ENCODE results near the gene MEPCE.
A peak's percentile ranks its signal among the peaks of the same experiment; 100 is the strongest.

Gene MEPCE

DNA sequence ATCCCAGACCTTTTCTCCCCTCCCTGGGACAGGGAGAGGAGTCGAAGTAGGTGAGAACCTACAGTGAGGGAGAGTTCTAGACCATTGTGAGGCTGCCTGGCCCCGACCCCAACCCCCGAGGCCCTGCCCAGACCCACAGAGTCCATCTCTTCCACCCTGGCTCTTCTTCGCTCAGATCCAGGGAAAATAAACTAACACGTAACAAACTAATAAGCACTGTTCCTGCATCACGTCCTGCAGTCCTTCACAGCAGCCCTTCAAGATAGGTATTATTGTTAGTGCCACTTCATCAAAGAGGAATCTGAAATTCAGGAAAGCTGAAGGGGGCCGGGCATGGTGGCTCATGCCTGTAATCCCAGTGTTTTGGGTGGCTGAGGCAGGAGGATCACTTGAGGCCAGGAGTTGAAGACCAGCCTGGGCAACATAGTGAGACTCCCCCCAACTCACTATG, 34.6 kb downstream of the MEPCE start, which contains the start of gene SPACDR:
SPACDR (minus strand) TSS at position 51 of the 451 bp plus-strand sequence. CDS start 235 bp downstream, outside the sequence.
- DNase-seq (ENCODE audit: low read depth in 3 of 3), result no peak

DNA sequence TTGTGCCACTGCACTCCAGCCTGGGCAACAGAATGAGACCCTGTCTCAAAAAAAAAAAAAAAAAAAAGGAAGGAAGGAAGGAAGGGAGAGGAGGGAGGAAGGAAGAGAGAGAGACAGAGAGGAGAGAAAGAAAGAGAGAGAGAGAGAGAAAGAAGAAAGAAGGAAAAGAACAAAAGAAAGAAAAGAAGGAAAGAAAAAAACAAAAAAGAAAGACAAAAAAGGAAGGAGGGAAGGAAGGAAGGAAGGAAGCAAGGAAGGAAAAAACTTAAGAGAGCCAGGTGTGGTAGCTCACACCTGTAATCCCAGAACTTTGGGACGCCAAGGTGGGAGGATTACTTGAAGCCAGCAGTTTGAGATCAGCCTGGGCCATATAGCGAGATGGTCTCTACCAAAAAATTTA, 35.2 kb downstream of the MEPCE start:
- DNase-seq (ENCODE audit: low read depth in 3 of 3), result no peak

DNA sequence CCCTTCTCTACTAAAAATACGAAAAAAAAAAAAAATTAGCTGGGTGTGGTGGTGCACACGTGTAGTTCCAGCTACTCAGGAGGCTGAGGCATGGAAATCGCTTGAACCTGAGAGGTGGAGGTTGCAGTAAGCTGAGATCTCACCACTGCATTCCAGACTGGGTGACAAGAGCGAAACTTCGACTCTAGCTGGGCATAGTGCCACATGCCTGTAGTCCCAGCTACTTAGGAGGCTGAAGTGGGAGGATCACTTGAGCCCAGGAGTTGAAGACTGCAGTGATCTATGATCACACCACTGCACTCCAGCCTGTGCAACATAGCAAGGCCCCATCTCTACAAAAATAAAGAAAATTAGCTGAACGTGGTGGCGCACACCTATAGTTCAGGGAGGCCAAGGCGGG, 35.7 kb downstream of the MEPCE start:
- DNase-seq (ENCODE audit: low read depth in 3 of 3), result no peak

DNA sequence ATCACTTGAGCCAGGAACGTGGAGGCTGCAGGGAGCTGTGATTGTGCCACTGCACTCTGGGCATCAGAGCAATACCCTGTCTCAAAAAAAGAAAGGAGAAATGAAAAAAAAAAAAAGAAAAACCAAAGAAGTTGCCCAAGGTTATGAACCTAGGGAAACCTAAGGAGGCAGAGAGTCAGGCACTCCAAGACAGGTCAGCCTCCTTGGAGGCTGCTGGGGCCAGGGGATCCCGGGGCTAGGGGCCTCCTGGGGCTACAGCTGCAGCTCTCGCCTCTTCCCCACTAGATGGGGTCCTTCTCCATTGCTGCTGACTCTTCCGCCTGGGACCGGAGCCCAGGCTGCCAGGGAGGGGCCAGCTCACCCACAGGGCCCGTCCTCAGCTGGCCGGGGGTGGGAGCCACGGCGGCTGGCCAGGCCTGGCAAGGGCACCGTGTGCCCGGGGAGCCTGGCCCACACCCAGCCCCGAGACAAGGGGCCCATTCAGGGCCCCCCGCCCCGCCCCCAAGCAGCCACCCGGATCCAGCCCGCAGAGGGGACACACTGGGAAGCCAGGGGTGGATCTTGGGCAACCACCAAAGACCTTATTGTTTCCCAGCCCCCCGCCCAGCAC, 36.2 kb downstream of the MEPCE start:
- DNase-seq (ENCODE audit: low read depth in 3 of 3), result no peak

DNA sequence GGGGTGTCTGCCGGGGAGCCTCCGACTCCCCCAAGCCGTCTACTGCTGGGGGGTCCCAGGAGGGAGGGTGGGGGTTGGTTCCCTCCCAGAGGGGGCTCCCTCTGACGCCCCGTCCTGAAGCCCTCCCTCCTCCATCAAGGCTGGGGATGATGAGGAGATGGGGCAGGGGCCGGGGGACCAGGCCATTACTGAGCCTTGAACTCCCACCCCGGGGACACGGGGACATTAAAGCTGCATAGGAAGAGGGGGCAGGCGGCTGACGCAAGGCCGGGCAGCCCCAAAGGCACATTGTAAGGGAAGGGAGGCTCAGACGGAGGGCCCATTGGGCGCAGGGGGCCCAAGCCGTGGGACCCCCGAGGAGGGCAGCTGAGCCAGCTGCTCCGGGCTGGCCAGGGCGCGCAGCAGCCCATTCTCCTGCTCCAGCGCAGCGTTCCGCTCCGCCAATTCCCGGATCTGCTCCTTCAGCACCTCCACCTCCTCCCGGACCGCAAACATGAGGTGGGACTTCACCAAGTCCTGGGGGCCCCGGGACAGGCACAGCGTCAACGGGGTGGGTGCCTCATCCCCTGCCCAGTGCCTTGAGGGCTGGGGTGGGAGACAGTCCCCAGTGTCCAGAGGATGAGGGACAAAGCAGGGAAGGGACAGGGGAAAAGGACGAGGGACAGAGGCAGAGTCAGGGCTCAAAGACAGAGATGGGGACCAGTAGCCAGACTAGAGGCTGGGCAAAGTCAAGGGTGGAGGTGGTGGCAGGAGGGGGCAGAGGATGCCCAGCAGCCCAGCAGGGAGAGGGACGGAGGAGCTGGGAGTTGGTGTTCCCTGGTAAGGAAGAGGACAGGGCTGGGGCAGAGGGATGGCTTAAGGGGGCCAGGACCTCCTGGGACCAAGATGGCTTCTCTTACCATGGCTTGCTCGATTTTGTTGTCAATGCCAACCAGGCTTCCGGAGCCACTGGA, 37.3 kb downstream of the MEPCE start:
- DNase-seq (ENCODE audit: low read depth in 3 of 3), result no peak

DNA sequence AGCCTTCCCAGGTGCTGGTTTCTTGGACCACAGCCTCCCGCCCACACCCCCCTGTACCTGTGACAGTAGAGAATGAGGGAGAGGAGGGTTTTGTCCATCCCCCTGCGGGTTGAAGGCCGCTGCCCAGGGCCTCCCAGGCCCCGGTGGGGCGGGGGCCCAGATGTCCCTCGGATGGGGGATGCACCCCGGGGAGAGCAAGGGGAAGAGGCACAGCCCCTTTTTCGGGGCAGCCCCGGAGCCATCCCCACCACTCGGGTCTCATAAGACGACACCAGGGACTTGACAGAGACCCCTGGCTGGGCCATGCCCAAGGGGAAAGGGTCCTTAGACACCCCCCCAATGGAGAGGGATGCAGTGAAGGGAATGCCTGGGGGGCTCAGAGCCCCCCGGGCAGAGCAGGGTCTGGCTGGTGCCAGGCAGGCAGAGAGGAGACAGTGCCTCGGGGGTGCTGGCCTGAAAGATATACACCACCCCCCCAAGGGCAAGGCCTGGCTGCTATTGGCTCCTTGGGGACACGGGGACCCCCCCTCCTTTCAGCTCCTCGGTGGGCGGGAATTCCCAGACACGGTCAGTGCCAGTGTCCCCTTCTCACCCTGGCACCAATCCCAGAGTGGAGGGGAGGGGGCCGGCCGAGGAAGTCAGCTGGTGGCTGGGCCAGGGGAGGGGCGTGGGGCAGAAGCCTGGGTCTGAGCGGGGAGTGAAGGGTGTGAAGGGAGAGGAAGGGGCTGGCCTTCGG, 38.2 kb downstream of the MEPCE start:
- DNase-seq (ENCODE audit: low read depth in 3 of 3), result no peak

DNA sequence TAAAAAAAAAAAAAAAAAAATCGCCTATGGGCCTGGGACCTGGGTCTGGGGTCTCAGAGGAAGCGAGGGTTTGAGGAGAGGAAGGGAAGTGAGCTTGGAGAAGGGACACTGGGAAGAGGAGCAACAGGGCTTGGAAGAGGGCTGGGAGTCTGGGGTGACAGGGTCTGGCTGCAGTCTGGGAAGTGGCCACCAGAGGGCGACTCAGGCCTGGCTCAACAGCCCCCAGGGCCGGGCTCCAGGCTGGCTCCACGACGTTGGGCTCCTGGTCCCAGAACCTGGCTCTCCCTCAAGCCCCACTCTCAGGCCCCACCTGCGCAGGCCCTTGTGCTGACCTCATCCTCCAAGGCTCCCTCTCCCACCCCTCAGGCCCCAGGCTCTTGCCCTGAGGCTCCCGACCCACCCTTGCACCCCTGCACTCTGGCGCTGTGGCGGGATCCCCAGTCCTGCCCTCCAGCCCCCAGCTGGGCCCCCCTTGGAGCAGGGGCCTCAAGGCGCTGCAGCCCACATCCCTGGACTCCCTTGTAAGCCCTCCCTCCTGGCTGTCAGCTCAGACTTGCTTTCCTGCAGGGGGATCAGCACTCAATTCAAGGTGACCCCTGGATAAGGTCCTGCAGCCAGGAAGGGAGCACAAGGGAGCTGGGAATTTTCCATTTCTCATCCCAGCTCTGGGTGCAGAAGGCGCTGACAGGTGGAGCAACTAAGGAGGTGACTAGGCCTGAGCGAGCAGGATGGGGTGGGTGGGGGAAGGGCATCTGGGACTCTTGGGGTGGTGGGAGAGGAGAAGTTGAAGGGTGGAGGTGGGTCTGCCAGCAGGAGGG, 39.8 kb downstream of the MEPCE start:
- DNase-seq (ENCODE audit: low read depth in 3 of 3), result peak; percentile 51 to 83 (median 81)

DNA sequence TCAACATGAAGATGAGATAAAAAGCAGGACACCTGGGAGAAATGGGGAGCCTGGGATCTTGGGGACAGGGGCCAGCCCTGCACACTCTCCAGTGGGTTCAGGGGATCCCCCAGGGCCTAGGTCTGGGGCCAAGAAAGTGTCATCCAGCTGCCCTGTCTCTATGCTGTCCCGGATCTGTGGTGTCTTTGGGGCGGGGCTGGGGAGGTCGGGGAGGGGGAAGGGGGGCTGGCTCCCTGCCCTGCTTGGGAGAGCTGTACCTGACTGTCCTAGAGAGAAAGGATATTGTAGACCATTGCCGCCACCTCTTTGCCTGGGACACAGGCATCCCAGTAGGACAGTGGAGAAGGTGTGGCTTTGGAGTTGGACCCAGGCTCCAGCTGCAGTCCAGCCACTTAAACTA, 41.4 kb downstream of the MEPCE start:
- no peak for DNase-seq (ENCODE audit: low read depth in 3 of 3)

DNA sequence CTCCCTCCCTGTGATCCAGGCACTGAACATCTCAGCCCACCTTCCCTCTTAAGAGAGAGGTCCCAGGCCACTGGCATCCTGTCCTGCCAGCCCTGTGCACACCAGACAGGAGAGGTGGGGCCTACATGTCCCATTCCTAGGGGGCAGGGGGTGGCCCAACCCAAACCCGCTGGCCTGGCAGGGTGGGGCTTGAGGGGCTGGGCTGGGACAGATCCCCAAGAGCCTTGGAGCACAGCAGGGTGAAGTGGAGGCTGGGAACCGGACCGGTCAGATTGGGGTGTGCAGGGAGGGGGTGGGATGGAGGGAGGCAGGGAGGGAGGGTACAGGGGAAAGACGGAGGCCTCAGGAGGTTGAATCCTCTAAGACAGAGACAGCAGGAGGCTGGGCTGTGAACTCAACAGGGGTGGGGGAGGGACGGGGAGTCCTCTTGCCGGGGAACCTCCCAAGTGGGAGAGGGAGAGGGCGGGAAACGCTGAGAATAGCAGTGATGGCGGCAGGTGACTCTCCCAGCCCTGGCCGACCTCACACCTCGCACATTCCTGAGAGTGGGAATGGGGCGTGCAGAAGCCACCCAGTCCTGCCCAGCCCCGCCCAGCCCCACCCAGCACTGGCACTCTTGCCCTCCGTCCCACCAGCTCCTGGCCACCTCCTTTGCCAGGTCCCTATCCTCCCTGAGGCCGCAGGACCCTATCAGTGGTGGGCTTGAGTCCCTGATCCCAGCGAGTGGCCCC, 42.7 kb downstream of the MEPCE start:
- DNase-seq (ENCODE audit: low read depth in 3 of 3), result no peak

DNA sequence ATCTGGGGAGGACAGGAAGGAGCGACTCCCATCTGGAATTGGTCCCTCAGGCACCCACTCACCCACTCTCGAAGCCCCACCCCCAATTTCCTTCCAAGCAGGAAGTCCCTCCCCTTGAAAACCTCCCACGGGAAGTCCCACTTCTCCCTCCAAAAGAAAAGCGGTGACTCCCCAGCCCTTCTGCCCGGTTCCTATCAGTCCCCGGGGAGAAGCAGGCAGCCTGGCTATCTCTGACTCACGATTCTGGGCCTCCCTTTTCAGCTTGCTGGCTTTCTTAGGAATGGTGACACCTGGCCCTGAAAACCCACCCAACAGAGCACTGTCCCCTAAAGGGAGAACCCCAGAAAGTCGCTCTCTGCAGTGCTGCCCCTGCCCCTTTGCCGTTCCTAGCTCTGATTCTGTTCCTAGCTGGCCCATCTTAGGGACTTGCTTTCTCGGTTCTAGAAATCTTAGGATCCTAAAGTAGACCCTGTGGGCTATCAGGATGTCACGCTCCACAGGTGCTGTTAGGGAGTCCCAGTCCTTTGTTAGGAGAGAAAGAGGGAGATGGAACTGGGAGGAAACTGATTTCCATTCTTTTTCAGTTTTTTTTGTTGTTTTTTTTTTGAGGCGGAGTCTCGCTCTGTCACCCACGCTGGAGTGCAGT, 43.3 kb downstream of the MEPCE start:
- no peak for DNase-seq (ENCODE audit: low read depth in 3 of 3)

DNA sequence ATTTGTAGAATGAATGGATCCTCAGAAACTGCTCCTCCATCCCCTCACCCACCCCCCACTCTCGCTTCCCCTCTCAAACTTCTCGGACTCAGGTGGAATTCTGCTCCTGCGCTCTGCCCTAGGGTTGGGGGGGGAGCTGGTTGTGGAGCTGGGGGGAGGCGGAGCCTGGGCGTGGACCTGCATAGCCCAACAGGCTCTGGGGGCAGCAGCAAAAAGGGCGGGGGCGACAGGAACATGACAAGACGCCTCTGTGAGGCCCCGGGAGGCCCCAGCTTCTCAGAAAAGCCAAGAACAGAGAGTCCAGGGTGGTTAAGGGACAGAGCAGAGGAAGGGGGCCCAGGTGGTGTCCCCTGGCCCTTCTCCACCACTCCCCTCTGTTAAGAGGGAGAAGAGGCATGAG, 45.9 kb downstream of the MEPCE start:
- no peak for DNase-seq (ENCODE audit: low read depth in 3 of 3)

DNA sequence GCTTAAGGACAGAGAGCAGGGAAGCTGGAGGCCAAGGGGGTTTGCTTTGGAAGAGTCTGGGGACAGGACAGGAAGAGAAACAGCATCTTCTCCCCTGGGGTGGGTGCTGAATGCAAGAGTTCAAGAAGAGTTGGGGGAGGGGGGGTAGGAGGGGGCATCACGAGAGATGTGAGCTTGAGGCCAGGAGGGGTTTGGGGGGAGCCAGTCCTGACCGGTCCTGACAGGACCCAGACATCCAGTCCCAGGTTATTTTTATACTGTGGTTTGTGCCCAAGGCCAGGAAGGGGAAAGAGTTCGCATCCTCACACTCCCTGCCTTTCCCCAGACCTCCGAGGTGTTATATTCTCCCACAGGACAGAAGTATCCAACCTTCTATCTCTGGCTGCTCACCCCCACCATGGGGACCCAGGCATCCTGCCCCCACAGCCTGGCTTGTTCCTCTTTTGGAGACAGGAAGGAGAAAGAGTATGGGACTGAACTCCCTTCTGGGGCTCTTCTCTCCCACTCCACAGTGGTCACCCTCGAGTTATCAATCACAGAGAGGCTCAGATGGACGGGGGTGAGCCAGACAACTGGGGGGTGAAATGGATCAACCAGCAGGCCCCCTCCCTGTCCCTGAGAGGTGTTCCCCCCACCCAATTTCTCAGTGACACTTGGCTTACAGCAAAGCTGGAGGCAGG, 46.6 kb downstream of the MEPCE start:
- no peak for DNase-seq (ENCODE audit: low read depth in 3 of 3)

DNA sequence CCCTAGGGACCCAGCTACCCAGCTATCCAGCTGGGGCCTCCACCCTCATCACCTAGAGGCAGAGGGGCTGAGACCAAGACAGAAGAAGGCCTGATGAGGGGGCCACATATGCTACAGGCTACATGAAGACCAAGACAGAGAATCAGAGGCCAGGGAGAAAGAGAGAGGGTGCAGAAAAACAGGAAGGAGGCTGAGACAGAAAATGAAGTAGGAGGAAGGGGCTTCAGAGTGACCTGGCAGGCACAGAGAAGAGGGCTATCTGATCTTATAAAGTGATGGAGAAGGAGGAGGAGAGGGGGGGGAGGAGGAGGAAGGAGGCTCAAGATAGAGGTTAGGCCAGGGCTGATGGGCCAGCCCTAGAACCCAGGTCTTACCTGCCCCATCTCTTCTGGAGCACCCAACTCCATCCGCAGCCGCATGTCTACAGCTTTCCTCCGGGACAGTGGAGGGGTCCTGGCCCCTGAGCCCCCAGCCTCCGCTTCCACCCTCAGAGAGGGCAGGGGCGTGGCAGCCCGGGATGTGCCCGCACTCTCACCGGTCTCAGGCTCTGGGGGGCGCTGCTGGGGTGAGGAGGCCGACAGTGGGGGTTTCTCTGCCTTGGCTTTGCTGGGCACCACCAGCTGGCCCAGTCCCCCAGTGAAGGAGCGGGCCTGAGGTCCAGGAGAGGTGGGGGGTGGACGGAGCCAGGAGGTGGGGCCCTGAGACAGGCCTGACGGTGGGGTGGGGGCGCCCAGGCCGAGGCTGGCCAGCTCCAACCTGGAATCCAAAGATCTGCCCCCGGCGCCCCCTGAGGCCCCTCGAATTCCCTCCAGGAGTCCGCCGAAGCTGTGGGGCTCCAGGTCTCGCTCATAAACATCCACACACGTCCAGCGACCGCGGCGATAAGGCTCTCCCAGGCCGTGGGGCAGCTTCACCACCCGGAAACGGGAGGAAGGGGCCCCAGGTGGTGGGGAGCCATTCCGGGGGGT, 47.6 kb downstream of the MEPCE start:
- DNase-seq (ENCODE audit: low read depth in 3 of 3), result peak in 1 of 3 donors; percentile 58

DNA sequence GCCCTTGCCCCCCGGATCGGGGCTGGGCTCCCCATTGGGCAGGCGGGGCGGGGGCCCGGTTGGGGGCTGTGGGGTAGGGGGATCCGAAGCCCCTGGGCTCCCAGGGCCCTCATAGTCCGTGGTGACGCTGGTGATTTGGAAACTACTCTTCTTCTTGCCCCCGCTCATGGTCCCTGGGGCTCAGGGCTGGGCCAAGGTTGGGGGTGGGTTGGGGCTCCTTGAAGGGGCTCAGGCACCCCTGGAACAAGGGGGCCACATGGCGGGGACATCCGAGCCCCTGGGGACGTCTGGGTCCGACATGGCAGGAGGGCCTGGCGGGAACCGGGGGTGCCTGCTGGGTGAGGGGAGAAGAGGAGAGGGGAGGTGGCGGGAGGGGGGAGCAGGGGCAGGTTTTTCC, 48.2 kb downstream of the MEPCE start:
- DNase-seq (ENCODE audit: low read depth in 3 of 3), result no peak

DNA sequence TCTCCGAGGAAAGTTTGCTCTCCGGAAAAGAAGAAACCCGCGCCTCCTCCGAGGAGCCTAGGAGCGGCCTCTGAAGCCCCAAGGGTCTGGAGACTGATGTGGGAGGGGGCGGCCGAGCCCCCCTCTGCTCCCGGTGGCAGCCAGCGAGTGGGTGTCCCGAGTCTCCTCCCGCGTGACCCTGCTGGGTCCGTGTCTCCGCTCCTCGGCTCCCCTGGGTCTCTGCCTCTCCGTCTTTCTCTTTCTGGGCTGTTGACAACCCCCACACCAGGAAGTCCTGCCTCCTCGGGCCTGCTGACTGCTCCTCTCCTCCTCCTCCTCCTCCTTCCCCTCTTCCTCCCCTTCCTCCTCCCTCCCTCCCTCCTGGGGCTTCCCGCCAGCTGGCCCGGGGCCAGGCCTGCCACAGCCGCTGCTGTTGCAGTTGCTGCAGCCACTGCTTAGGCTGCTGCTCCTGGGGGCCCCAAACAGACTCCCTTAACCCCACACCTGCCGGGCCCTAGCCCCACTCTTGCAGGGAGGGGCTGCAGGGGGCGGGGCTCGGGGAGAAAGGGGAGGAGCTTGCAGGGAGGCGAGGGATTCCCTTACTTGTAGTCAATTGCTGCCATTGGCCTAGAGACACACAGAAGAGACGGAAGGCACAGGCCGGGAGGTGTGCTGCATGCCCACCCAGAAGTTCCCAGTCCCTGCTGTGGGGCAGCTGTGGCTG, 49.5 kb downstream of the MEPCE start, which contains the start of gene TSC22D4:
TSC22D4 (minus strand) TSS at position 257 of the 703 bp plus-strand sequence. CDS start 1,176 bp downstream, outside the sequence.
- DNase-seq (ENCODE audit: low read depth in 3 of 3), result peak; percentile 70 to 90 (median 87)

DNA sequence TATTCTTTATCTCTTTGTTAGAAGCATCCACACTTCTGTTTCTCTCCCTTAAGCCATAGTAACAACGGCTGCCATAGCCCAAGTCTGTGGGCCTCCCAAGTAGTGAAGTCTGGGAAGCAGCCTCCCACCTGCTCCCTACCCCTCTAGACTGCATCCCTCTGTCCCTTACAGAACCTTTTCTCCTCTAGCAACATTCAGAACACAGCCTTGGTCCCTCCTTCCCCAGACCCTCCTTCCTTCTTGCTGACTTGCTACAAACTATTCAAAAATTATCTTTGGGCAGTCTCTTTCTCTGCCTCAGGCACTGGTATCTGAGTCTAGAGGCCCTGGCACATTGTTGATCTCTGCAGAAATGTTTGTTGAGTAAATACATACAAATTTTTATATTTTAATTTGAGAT, 51.8 kb downstream of the MEPCE start:
- no peak for DNase-seq (ENCODE audit: low read depth in 3 of 3)

DNA sequence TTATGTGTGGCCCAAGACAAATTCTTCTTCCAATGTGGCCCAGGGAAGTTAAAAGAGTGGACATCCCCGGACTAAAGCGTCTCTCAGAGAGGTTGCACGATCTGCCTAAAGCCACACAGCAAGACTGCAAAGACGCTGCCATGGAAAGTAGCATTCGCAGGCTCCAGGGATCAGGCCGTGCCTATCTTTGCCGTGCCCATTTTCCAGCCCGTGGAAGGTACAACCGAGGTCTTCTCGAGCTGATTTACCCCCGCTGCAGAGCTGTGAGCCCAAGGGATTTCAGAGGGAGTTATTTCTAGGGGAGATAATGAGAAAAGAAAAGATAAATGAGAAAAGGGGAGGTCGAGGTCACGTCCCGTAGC, 53.1 kb downstream of the MEPCE start:
- no peak for DNase-seq (ENCODE audit: low read depth in 3 of 3)

All from stimulated activated CD4-positive, alpha-beta T cell treated with anti-CD3 and anti-CD28 coated beads, TNF-alpha, amount 100 ng/mL, for 48 hours (primary cell).